ENCODE results near the gene ANKIB1.
"Not testable (repeated sequence)": the region's sequence is repeated elsewhere in the genome, so short reads cannot be mapped to it uniquely, and the experiment has no call there.

ANKIB1 gene

GRCh38 chr7:92253251-92253650 is 7.5 kb downstream of the ANKIB1 start:
- no peak for DNase-seq (ENCODE audit: low spot score in 2 of 2)
- peaks cover 18% of the 10 kb centered on the region for H3K4me1 Mint-ChIP-seq
- H3K36me3 Mint-ChIP-seq = peaks cover 15% of the 10 kb centered on the region
- peaks cover 3% of the 10 kb centered on the region for H3K9me3 Mint-ChIP-seq
- no peak overlapping the region for H3K27ac Mint-ChIP-seq
- ATAC-seq (ENCODE audit: low read depth) = no peak
- no peak overlapping the region for H3K4me3 Mint-ChIP-seq
- no peaks in the 10 kb centered on the region for H3K27me3 Mint-ChIP-seq

GRCh38 chr7:92254800-92255199 is 9.0 kb downstream of the ANKIB1 start:
- not testable (repeated sequence) for H3K27ac Mint-ChIP-seq; ATAC-seq (ENCODE audit: low read depth); H3K9me3 Mint-ChIP-seq; H3K27me3 Mint-ChIP-seq; DNase-seq (ENCODE audit: low spot score in 2 of 2); H3K4me3 Mint-ChIP-seq
- peaks cover 22% of the 10 kb centered on the region for H3K4me1 Mint-ChIP-seq
- H3K36me3 Mint-ChIP-seq = peaks cover 17% of the 10 kb centered on the region

- no peak for DNase-seq (ENCODE audit: low spot score in 2 of 2)
- H3K27ac Mint-ChIP-seq = no peak overlapping the region
- peaks cover 3% of the 10 kb centered on the region for H3K9me3 Mint-ChIP-seq
- H3K4me3 Mint-ChIP-seq = no peak overlapping the region
- no peak for ATAC-seq (ENCODE audit: low read depth)
- H3K36me3 Mint-ChIP-seq = peaks cover 20% of the 10 kb centered on the region
- H3K4me1 Mint-ChIP-seq = peaks cover 27% of the 10 kb centered on the region
- H3K27me3 Mint-ChIP-seq = no peaks in the 10 kb centered on the region
These were observed 9.5 kb downstream of the ANKIB1 start for GRCh38 chr7:92255308-92255707.

- DNase-seq (ENCODE audit: low spot score in 2 of 2) (no peak), ATAC-seq (ENCODE audit: low read depth) (no peak)
- Mint-ChIP-seq H3K9me3 (peaks cover 3% of the 10 kb centered on the region), H3K36me3 (peaks cover 18% of the 10 kb centered on the region), H3K27me3 (no peaks in the 10 kb centered on the region), H3K4me3 (no peak overlapping the region), H3K4me1 (peaks cover 16% of the 10 kb centered on the region), H3K27ac (no peak overlapping the region)
These were observed 13.3 kb downstream of the ANKIB1 start for GRCh38 chr7:92259062-92259461.

DNA sequence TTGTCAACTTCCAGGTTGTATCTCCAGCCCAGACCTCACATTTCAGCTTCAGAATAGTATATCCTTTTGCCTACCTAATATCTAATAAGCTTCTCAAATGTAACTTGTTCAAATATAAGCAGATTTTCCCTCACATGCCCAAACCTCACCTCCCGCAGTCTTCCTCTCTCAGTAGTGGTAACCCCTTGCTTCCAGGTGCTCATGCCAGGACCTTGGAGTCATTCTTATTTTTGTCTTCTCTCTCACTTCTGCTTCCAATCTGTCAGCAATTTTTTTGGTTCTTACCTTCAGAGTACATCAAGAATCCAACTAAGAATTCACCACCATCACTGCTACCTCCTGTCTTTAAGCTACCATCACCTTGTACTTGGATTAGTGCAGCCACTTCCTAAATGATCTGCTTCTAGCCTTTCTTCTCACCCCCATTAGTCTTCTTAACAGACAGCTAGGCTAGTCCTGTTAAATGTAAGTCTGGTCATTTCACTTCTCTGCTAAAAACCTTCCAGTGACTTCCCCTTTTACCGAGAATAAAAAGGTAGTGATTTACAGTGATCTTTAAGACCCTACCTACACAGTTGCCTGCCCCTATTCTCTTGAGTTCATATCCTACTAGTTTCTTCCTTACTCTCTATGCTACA is 14.0 kb downstream of the ANKIB1 start:
- Mint-ChIP-seq H3K27me3 (no peaks in the 10 kb centered on the region), H3K36me3 (peaks cover 18% of the 10 kb centered on the region), H3K4me3 (no peak overlapping the region), H3K27ac (peak overlapping the region; percentile 11), H3K9me3 (peaks cover 3% of the 10 kb centered on the region), H3K4me1 (peaks cover 16% of the 10 kb centered on the region)
- DNase-seq (ENCODE audit: low spot score in 2 of 2) (no peak), ATAC-seq (ENCODE audit: low read depth) (no peak)

- no peaks in the 10 kb centered on the region for H3K9me3 Mint-ChIP-seq
- no peak overlapping the region for H3K4me3 Mint-ChIP-seq
- peak overlapping the region; percentile 11 for H3K27ac Mint-ChIP-seq
- H3K36me3 Mint-ChIP-seq = peaks cover 15% of the 10 kb centered on the region
- H3K27me3 Mint-ChIP-seq = no peaks in the 10 kb centered on the region
- peaks cover 13% of the 10 kb centered on the region for H3K4me1 Mint-ChIP-seq
- DNase-seq (ENCODE audit: low spot score in 2 of 2) (no peak), ATAC-seq (ENCODE audit: low read depth) (no peak)
These were observed 14.5 kb downstream of the ANKIB1 start for GRCh38 chr7:92260248-92260781.

GRCh38 chr7:92266415-92267241 is 20.9 kb downstream of the ANKIB1 start:
- no peak overlapping the region for H3K27ac Mint-ChIP-seq
- ATAC-seq (ENCODE audit: low read depth) (no peak), DNase-seq (ENCODE audit: low spot score in 2 of 2) (no peak)
- H3K9me3 Mint-ChIP-seq = no peaks in the 10 kb centered on the region
- peaks cover 4% of the 10 kb centered on the region for H3K36me3 Mint-ChIP-seq
- H3K4me1 Mint-ChIP-seq = peaks cover 1% of the 10 kb centered on the region
- H3K27me3 Mint-ChIP-seq = no peaks in the 10 kb centered on the region
- H3K4me3 Mint-ChIP-seq = no peak overlapping the region

DNA sequence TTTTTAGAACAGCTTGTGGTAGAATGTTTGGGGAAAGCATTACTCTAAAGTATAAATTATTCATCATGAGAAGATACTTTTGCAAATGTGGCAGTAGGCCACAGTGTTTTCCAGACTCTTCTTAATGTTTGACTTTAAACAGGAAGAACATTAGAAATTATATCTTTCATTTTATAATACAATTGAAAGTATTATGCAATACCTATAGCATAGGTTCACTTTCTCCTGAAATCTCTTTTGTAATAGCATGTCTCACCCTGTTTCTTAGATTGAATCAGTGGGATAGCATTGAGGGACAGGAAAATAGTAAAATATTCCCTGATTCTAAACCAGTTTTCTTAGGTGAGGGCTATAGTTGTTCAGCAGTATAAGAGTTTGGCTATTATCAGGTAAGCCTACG is 23.1 kb downstream of the ANKIB1 start:
- no peak for ATAC-seq (ENCODE audit: low read depth)
- no peaks in the 10 kb centered on the region for H3K27me3 Mint-ChIP-seq
- H3K27ac Mint-ChIP-seq = no peak overlapping the region
- DNase-seq (ENCODE audit: low spot score in 2 of 2) = no peak
- H3K9me3 Mint-ChIP-seq = no peaks in the 10 kb centered on the region
- H3K4me1 Mint-ChIP-seq = peaks cover 2% of the 10 kb centered on the region
- no peak overlapping the region for H3K4me3 Mint-ChIP-seq
- H3K36me3 Mint-ChIP-seq = peaks cover 4% of the 10 kb centered on the region

GRCh38 chr7:92275327-92275726 is 29.6 kb downstream of the ANKIB1 start:
- no peaks in the 10 kb centered on the region for H3K27me3 Mint-ChIP-seq
- H3K4me1 Mint-ChIP-seq = peaks cover 17% of the 10 kb centered on the region
- no peak for ATAC-seq (ENCODE audit: low read depth)
- no peak overlapping the region for H3K4me3 Mint-ChIP-seq
- H3K9me3 Mint-ChIP-seq = no peaks in the 10 kb centered on the region
- peaks cover 5% of the 10 kb centered on the region for H3K36me3 Mint-ChIP-seq
- no peak for DNase-seq (ENCODE audit: low spot score in 2 of 2)
- H3K27ac Mint-ChIP-seq = no peak overlapping the region

GRCh38 chr7:92276460-92276864 is 30.7 kb downstream of the ANKIB1 start:
- Mint-ChIP-seq H3K27ac (peak overlapping the region; percentile 60), H3K4me3 (no peak overlapping the region), H3K36me3 (peaks cover 11% of the 10 kb centered on the region), H3K4me1 (peaks cover 19% of the 10 kb centered on the region), H3K27me3 (no peaks in the 10 kb centered on the region), H3K9me3 (peaks cover 3% of the 10 kb centered on the region)
- peak; percentile 71 for ATAC-seq (ENCODE audit: low read depth)
- DNase-seq (ENCODE audit: low spot score in 2 of 2) = no peak

DNA sequence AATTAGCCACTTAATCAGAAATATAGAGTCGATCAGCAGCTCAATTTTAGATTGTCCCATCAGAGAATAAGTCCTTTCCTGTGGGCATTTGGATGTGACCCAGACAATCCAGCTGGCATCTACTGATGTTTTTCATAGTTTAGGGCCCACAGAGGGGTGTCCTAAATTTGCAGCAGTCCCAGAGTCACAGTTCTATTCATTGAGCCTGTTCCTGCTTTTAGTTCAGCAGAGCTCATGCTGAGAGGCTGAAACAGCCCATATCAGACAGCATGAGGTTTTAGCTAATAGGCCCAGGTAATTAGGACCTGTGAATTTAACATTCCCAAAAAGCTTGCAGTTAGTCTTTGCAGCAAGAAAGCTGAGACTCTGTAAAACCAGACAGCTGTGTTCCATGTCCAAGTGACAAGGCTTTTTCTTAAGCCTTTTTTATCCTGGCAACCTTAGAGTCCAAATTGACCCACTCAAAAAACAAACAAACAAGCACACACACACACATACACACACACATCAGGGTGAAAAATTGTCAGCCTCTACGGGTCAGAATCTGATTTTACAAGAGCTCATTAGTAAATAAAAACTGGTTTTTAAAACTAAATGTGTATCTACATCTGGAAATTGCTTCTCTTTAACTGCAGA is 33.7 kb downstream of the ANKIB1 start:
- Mint-ChIP-seq H3K4me1 (peaks cover 19% of the 10 kb centered on the region), H3K27ac (no peak overlapping the region), H3K36me3 (peaks cover 14% of the 10 kb centered on the region), H3K27me3 (no peaks in the 10 kb centered on the region), H3K4me3 (no peak overlapping the region), H3K9me3 (peaks cover 3% of the 10 kb centered on the region)
- no peak for ATAC-seq (ENCODE audit: low read depth)
- DNase-seq (ENCODE audit: low spot score in 2 of 2) = no peak

GRCh38 chr7:92281031-92281430 is 35.3 kb downstream of the ANKIB1 start:
- no peaks in the 10 kb centered on the region for H3K27me3 Mint-ChIP-seq
- H3K4me3 Mint-ChIP-seq = no peak overlapping the region
- H3K27ac Mint-ChIP-seq = no peak overlapping the region
- H3K36me3 Mint-ChIP-seq = peaks cover 14% of the 10 kb centered on the region
- peaks cover 3% of the 10 kb centered on the region for H3K9me3 Mint-ChIP-seq
- ATAC-seq (ENCODE audit: low read depth) (no peak), DNase-seq (ENCODE audit: low spot score in 2 of 2) (no peak)
- H3K4me1 Mint-ChIP-seq = peaks cover 17% of the 10 kb centered on the region

DNA sequence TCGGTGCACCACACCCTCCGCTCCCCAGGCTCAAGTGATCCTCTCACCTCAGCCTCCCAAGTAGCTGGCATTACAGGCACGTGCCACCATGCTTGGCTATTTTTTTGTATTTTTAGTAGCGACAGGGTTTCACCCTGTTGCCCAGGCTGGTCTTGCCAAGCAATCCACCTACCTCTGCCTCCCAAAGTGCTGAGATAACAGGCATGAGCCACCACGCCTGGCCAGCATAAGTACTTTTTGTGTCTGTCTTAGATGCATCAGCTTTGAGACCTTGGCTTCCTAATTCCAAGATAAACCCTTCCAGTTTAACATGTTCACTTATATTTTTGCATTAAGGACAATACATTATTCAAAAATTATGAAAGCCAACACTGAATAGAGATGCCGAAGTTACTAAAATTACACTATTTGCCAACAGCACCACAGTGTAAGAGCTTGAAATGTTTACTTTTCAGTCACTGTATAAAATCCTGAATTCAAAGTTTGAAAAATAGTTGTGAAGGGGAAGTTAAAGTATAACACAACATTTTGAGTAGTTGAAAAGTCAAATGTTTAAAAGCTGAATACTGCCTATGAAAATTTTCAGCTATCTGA is 36.5 kb downstream of the ANKIB1 start:
- Mint-ChIP-seq H3K27ac (peak overlapping the region; percentile 31), H3K9me3 (peaks cover 3% of the 10 kb centered on the region), H3K4me3 (no peak overlapping the region), H3K27me3 (no peaks in the 10 kb centered on the region), H3K36me3 (peaks cover 14% of the 10 kb centered on the region), H3K4me1 (peaks cover 11% of the 10 kb centered on the region)
- ATAC-seq (ENCODE audit: low read depth) (no peak), DNase-seq (ENCODE audit: low spot score in 2 of 2) (no peak)

- Mint-ChIP-seq H3K27me3 (no peaks in the 10 kb centered on the region), H3K4me1 (peaks cover 9% of the 10 kb centered on the region), H3K36me3 (peaks cover 14% of the 10 kb centered on the region), H3K27ac (no peak overlapping the region), H3K4me3 (no peak overlapping the region), H3K9me3 (peaks cover 5% of the 10 kb centered on the region)
- DNase-seq (ENCODE audit: low spot score in 2 of 2) = no peak
- ATAC-seq (ENCODE audit: low read depth) = no peak
These were observed 37.2 kb downstream of the ANKIB1 start for GRCh38 chr7:92282930-92283329.
